NCI-H2171 treated with DMSO at 0.1 percent for 48 hours (cell line): ENCODE measurements around the gene STAU1.
A peak's percentile ranks its signal among the peaks of the same experiment; 100 is the strongest.
"Not testable (repeated sequence)": the region's sequence is repeated elsewhere in the genome, so short reads cannot be mapped to it uniquely, and the experiment has no call there.

Source experiments
- DNase-seq: peaks from one replicate; lab custom pipeline; 2025; lab: John Stamatoyannopoulos, UW

STAU1 gene

DNA sequence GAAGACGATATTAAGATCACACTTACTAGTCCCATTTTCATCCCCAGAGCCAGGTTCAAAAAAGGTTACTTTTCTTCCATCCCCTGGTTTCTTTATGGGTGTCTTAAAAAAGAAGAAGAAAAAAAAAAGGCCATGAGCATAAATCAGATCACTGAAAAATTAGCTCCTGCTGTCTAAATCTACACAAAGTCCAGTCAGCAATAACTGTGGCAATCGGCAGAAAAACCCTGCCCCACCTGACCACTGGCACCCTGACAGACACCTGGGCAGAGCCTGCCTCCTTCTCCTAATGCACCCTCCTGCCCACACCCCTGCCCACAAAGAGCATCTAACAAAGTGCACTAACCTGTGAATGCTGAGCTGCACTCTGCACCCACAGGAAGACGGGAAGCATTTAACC is 69.8 kb downstream of the STAU1 start:
- DNase-seq: no peak

DNA sequence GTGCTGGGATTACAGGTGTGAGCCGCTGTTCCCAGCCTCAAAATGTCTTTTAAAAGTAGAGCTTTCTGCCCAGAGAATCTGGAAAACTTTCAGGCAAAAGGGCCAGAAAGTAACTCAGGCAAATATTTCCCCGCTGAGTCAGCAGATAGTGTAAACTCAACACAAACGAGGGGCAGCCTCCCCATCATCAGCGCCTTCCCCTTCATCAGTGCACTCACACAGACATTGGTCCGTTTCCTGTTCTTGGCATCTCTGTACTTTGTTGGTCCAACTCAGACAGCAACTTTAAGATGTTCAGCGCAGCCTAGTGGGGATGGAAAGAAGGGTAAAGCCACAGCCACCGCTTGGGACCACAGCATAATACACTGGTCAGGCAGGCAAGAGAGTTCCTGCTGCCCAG is 72.6 kb downstream of the STAU1 start:
- no peak for DNase-seq

- DNase-seq: no peak
Observed at GRCh38 chr20:49112596-49113274, 75.4 kb downstream of the STAU1 start.

GRCh38 chr20:49110767-49111694 is 77.1 kb downstream of the STAU1 start:
- DNase-seq: no peak

GRCh38 chr20:49106328-49106727 is 81.8 kb downstream of the STAU1 start:
- DNase-seq: no peak

- not testable (repeated sequence) for DNase-seq
Observed at GRCh38 chr20:49104979-49105547, 83.1 kb downstream of the STAU1 start.

DNA sequence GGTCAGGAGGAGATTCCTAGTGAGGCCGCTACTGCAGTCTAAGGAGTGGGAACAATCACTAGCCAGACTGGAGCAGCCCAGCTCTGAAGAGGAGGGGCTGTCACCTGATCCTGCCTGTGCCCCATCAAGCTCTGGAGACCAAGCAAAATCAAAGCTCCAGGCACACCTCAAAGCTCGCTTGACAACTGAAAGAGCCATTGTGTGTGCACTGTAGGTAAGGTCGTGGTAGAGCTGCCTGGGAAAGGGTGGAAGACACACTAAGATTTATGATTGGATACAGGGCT is 83.8 kb downstream of the STAU1 start:
- peak; percentile 54 for DNase-seq

GRCh38 chr20:49103647-49104364 is 84.3 kb downstream of the STAU1 start:
- DNase-seq: peak; percentile 46

GRCh38 chr20:49103019-49103418 is 85.1 kb downstream of the STAU1 start:
- no peak for DNase-seq

GRCh38 chr20:49100972-49101371 is 87.2 kb downstream of the STAU1 start:
- DNase-seq: no peak

DNA sequence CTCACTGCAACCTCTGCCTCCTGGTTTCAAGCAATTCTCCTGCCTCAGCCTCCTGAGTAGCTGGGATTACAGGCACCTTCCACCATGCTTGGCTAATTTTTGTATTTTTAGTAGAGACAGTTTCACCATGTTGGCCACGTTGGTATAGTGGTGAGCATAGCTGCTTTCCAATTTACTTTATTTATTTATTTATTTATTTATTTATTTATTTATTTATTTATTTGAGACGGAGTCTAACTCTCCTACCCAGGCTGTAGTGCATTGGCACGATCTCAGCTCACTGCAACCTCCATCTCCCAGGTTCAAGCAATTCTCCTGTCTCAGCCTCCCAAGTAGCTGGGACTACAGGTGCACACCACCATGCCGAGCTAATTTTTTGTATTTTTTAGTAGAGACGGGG is 87.8 kb downstream of the STAU1 start:
- DNase-seq: not testable (repeated sequence)

GRCh38 chr20:49099011-49099410 is 89.1 kb downstream of the STAU1 start:
- DNase-seq: no peak

- no peak for DNase-seq
Observed at GRCh38 chr20:49098136-49098535, 90.0 kb downstream of the STAU1 start.

GRCh38 chr20:49097159-49097558 is 91.0 kb downstream of the STAU1 start:
- no peak for DNase-seq

GRCh38 chr20:49096203-49096730 is 91.9 kb downstream of the STAU1 start:
- no peak for DNase-seq

DNA sequence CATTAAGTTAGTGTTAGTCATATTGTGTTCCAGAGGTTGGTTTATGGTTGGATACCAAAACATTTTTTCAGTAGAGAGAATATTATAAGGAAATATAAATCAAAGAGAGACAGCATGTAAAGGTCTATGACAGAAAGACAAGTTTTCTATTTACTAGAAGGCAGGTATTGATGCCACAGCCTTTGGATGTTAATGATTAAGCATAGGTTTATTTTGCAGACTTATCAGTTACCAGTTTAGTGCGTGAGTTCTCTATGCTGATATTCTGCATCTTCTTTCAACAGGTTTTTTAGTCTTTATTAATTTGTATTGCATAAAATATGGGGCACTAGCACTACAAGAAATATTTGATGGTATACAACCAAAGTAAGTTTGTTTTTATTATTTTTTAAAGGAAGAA is 96.4 kb downstream of the STAU1 start:
- no peak for DNase-seq

GRCh38 chr20:49091104-49091503 is 97.0 kb downstream of the STAU1 start:
- DNase-seq: no peak

DNA sequence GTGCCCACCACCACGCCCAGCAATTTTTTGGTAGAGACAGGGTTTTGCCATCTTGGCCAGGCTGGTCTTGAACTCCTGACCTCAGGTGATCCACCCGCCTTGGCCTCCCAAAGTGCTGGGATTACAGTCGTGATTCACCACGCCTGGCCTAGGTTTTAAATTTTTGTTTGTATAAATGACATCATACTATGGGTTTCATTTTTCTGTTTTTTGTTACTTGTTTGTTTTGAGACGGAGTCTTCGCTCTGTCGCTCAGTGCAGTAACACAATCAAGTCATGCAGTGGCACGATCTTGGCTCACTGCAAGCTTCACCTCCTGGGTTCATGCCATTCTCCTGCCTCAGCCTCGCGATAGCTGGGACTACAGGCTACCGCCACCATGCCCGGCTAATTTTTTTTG is 105.8 kb downstream of the STAU1 start:
- DNase-seq: not testable (repeated sequence)

DNA sequence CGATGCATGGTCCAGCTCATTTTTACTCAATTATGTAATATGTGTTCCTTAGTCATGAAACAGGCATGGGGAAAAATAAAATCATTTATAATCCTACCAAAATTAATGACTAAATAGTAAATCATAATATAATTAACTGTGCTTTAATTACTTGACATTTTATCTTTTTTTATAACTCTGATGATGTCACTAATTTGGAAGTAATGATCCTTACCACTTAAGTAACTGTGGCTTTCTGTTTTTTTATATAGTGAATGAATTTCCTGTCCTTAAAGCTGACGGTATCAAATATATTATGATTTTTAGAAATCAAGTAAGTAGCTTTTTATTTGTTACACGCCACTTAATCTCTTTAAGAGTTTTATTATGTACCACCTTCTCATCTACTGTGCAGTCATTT is 109.8 kb downstream of the STAU1 start:
- no peak for DNase-seq

GRCh38 chr20:49074521-49074920 is 113.6 kb downstream of the STAU1 start:
- DNase-seq: no peak
